ENCODE measurements around the gene APBA2. TPM values are rescaled to one million over a fixed set of nuclear protein-coding genes. Genes with fewer than 3 reads are reported as not detected.

Gene APBA2
- total RNA-seq, 1 donor from 2014 or later, result 26.4 TPM

DNA sequence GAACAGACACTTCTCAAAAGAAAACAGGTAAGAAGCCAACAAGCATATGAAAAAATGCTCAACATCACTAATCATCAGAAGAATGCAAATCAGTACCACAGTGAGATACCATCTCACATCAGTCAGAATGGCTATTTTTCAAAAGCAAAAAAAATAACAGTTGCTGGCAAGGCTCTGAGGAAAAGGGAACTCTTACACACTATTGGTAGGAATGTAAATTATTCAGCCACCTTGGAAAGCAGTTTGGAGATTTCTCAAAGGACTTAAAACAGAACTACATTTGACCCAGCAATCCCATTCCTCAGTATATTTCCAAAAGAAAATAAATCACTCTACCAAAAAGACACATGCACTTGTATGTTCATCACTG lies 95.6 kb downstream of the APBA2 start:
- Mint-ChIP-seq H3K27ac (ENCODE audit: unreplicated experiment) (no peak overlapping the region), H3K9me3 (ENCODE audit: low read depth) (peaks cover 4% of the 10 kb centered on the region), H3K4me1 (ENCODE audit: low read depth) (peaks cover 53% of the 10 kb centered on the region), H3K36me3 (ENCODE audit: low read depth) (no peaks in the 10 kb centered on the region), H3K4me3 (ENCODE audit: unreplicated experiment) (no peak overlapping the region), H3K27me3 (ENCODE audit: low read depth) (no peaks in the 10 kb centered on the region)
- no peak for DNase-seq (ENCODE audit: low spot score)
- TF ChIP-seq, protein P1, sequence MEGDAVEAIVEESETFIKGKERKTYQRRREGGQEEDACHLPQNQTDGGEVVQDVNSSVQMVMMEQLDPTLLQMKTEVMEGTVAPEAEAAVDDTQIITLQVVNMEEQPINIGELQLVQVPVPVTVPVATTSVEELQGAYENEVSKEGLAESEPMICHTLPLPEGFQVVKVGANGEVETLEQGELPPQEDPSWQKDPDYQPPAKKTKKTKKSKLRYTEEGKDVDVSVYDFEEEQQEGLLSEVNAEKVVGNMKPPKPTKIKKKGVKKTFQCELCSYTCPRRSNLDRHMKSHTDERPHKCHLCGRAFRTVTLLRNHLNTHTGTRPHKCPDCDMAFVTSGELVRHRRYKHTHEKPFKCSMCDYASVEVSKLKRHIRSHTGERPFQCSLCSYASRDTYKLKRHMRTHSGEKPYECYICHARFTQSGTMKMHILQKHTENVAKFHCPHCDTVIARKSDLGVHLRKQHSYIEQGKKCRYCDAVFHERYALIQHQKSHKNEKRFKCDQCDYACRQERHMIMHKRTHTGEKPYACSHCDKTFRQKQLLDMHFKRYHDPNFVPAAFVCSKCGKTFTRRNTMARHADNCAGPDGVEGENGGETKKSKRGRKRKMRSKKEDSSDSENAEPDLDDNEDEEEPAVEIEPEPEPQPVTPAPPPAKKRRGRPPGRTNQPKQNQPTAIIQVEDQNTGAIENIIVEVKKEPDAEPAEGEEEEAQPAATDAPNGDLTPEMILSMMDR (IDR thresholded peaks at IDR 0.05), result no peak

GRCh38 chr15:28981921-28982320 lies 96.1 kb downstream of the APBA2 start:
- Mint-ChIP-seq H3K27ac (ENCODE audit: unreplicated experiment) (no peak overlapping the region), H3K4me1 (ENCODE audit: low read depth) (peaks cover 47% of the 10 kb centered on the region), H3K27me3 (ENCODE audit: low read depth) (no peaks in the 10 kb centered on the region), H3K9me3 (ENCODE audit: low read depth) (peaks cover 4% of the 10 kb centered on the region), H3K4me3 (ENCODE audit: unreplicated experiment) (no peak overlapping the region), H3K36me3 (ENCODE audit: low read depth) (no peaks in the 10 kb centered on the region)
- no peak for DNase-seq (ENCODE audit: low spot score)
- TF ChIP-seq, protein P1 (IDR thresholded peaks at IDR 0.05), result no peak

- no peak overlapping the region for H3K4me3 Mint-ChIP-seq (ENCODE audit: unreplicated experiment)
- peaks cover 37% of the 10 kb centered on the region for H3K4me1 Mint-ChIP-seq (ENCODE audit: low read depth)
- TF ChIP-seq, protein P1 (IDR thresholded peaks at IDR 0.05), result no peak
- no peaks in the 10 kb centered on the region for H3K27me3 Mint-ChIP-seq (ENCODE audit: low read depth)
- DNase-seq (ENCODE audit: low spot score), result no peak
- no peaks in the 10 kb centered on the region for H3K36me3 Mint-ChIP-seq (ENCODE audit: low read depth)
- no peak overlapping the region for H3K27ac Mint-ChIP-seq (ENCODE audit: unreplicated experiment)
- H3K9me3 Mint-ChIP-seq (ENCODE audit: low read depth), result peaks cover 8% of the 10 kb centered on the region
Observed at GRCh38 chr15:28982886-28983285, 97.1 kb downstream of the APBA2 start.

DNA sequence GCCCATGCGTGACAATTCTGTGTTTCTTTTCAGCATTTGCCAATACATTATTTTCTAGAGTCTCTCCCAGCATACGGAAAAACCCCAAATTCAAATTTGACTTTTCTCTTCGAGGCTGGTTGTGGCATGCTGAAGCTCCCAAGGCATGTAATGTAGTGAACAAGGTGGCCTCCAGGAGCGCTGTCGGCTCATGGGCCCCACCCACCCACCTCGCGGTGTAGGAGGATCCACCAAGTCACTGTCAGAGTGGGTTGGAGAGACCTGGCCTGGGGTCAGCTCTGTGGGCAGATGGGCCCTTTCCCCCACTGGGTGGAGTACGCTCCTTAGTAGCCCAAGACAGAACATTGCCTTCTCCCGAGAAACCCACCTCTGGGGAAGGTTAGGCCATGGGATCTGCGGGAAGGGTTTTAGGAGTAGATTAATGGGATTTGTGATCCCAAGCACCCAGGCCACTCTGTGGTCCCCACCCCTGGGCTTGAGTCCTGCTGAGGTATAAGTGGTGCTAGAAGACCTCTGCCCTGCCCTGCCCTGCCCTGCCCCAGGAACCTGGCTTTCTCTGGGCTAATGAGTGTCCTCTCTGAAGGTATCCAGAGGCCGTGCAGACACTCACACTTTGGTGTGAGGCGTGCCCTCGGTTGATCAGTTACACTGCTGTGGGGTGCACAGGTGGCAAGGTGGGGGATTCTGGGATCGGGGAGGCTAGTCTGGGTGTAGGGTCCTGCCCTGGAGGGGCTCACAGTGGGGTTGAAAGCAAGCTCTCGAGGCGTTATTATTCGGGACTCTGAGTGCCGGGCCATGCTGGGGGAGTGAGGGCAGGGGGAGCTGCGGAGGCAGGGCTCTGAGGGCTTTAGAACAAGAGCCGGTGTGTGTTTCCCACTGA lies 97.9 kb downstream of the APBA2 start:
- no peaks in the 10 kb centered on the region for H3K27me3 Mint-ChIP-seq (ENCODE audit: low read depth)
- H3K27ac Mint-ChIP-seq (ENCODE audit: unreplicated experiment), result peak overlapping the region; percentile 38
- peaks cover 32% of the 10 kb centered on the region for H3K4me1 Mint-ChIP-seq (ENCODE audit: low read depth)
- H3K36me3 Mint-ChIP-seq (ENCODE audit: low read depth), result no peaks in the 10 kb centered on the region
- no peak overlapping the region for H3K4me3 Mint-ChIP-seq (ENCODE audit: unreplicated experiment)
- H3K9me3 Mint-ChIP-seq (ENCODE audit: low read depth), result peaks cover 8% of the 10 kb centered on the region
- no peak for DNase-seq (ENCODE audit: low spot score)
- TF ChIP-seq, protein P1 (IDR thresholded peaks at IDR 0.05), result no peak

DNA sequence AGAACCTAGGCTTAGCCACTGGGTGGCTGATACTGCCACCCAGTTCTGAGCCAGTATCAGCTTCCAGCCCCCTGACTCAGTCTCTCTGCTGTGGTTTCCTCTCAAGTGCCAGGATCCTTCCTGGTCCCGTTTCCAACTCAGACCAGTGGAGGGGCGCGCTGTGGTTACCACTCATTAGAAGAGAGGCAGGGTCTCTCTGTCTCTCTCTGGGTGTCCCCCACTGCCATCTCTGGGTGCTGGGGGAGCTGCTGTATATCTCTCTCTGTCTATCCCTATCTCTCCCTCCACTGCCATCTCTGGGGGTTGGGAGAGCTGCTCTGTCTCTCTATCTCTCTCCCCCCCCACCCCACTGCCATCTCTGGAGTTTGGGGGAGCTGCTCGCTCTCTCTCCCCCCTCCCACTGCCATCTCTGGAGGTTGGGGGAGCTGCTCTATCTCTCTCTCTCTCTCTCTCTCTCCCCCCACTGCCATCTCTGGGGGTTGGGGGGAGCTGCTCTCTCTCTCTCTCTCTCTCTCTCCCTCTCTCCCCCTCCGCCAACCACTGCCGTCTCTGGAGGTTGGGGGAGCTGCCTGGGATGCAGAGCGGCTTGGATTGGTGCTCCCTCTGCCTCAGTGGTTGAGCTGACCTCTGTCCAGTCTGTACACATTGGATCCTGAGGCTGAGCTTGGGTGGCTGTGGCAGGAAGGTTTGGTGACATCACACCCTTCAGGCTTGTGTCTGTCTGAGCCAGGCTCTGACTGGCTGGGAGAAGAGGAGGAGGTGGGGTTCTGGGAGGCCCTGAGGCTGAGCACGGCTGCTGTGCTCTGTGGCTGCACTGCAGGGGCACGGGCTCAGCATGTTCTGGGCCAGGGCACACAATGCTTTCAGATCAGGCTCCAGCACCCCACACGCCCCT lies 98.9 kb downstream of the APBA2 start:
- Mint-ChIP-seq H3K4me3 (ENCODE audit: unreplicated experiment) (no peak overlapping the region), H3K9me3 (ENCODE audit: low read depth) (peaks cover 8% of the 10 kb centered on the region), H3K27me3 (ENCODE audit: low read depth) (no peaks in the 10 kb centered on the region), H3K27ac (ENCODE audit: unreplicated experiment) (peak overlapping the region; percentile 42), H3K4me1 (ENCODE audit: low read depth) (peaks cover 26% of the 10 kb centered on the region), H3K36me3 (ENCODE audit: low read depth) (no peaks in the 10 kb centered on the region)
- TF ChIP-seq, protein P1 (IDR thresholded peaks at IDR 0.05), result no peak
- no peak for DNase-seq (ENCODE audit: low spot score)

Measured in chondrocyte (in vitro differentiated cells).